Suprapubic skin (tissue), 4 donors: Measurements from ENCODE around the gene KLHL10. TPM values are rescaled to one million over a fixed set of nuclear protein-coding genes. Genes with fewer than 3 reads are reported as not detected.
"Not testable (repeated sequence)": the region's sequence is repeated elsewhere in the genome, so short reads cannot be mapped to it uniquely, and the experiment has no call there.

ENCODE experiments used
- DNase-seq, 2 donors: peaks; one replicate each; pipeline ENCODE4 v3.0.0-alpha.2; 2019; ENCODE audit warnings: low spot score in 2 of 2
- H3K27ac ChIP-seq: fragments of 200-600 bp; sonication (generic); one replicate; pipeline ENCODE4 v1.5.1; 2019
- H3K27me3 ChIP-seq: fragments of 200-600 bp; sonication (generic); one replicate; pipeline ENCODE4 v1.5.1; 2019
- H3K36me3 ChIP-seq: fragments of 200-600 bp; sonication (generic); one replicate; pipeline ENCODE4 v1.5.1; 2019
- H3K4me1 ChIP-seq: fragments of 200-600 bp; sonication (generic); one replicate; pipeline ENCODE4 v1.5.1; 2019
- H3K4me3 ChIP-seq: fragments of 200-600 bp; sonication (generic); one replicate; pipeline ENCODE4 v1.5.1; 2019; ENCODE audit warnings: mild to moderate bottlenecking
- H3K9me3 ChIP-seq: fragments of 200-600 bp; sonication (generic); one replicate; pipeline ENCODE4 v1.5.1; 2019
- CTCF ChIP-seq, 2 donors: fragments of 200-600 bp in 1 of 2; fragments of 450-650 bp in 1 of 2; sonication (generic) in 1 of 2; IDR thresholded peaks; one replicate each; pipeline ENCODE4 v1.5.1; 2016 to 2019; ENCODE audit warnings: antibody characterized with exemption in 2 of 2, mild to moderate bottlenecking in 1 of 2, moderate library complexity in 1 of 2
- EP300 ChIP-seq: sonication (generic); formaldehyde crosslinking; IDR thresholded peaks from one replicate; pipeline ENCODE4 v1.6.1; 2017; ENCODE audit warnings: antibody characterized with exemption
- POLR2A ChIP-seq, 2 donors: fragments of 450-650 bp; IDR thresholded peaks; one replicate each; pipeline ENCODE4 v1.6.1; 2017; ENCODE audit warnings: antibody characterized with exemption in 2 of 2, mild to moderate bottlenecking in 2 of 2, moderate library complexity in 2 of 2
- POLR2AphosphoS5 ChIP-seq, 3 donors: sonication (generic); formaldehyde crosslinking; IDR thresholded peaks; one replicate each; pipeline ENCODE4 v1.6.1; 2017; ENCODE audit warnings: antibody characterized with exemption in 3 of 3
- WGBS: methylation state at CpG from one replicate; pipeline ENCODE4 v1.1.5; 2018; 5-methylcytosine and 5-hydroxymethylcytosine counted together
- total RNA-seq, 4 donors: library from RNA; depleted of rRNA; stranded (reverse); fragments of >200 nt; gene quantifications; one replicate each; pipeline ENCODE4 v1.1.0, GENCODE V29; 2016

The KLHL10 gene
- total RNA-seq, 4 donors from 2014 or later: 0.30 TPM; not detected in 3

GRCh38 chr17:41836550-41837196 is 952 bp upstream of the KLHL10 start:
- Histone ChIP-seq H3K27me3 (no peaks in the 10 kb centered on the region), H3K36me3 (peaks cover 6% of the 10 kb centered on the region), H3K4me1 (peaks cover 19% of the 10 kb centered on the region), H3K9me3 (no peaks in the 10 kb centered on the region), H3K4me3 (peak overlapping the region; percentile 95), H3K27ac (no peak overlapping the region)
- TF ChIP-seq POLR2A (IDR thresholded peaks at IDR 0.05) (no peak), EP300 (no peak)
- no peak for DNase-seq
- WGBS: 50% methylated on average over 21 of the region's 21 CpGs

GRCh38 chr17:41839448-41839847 is 1.8 kb downstream of the KLHL10 start:
- not testable (repeated sequence) for H3K9me3 ChIP-seq, H3K27ac ChIP-seq, DNase-seq, H3K27me3 ChIP-seq, H3K4me3 ChIP-seq, H3K36me3 ChIP-seq
- WGBS: 97% methylated on average over 2 of the region's 2 CpGs
- peaks cover 19% of the 10 kb centered on the region for H3K4me1 ChIP-seq

- not testable (repeated sequence) for H3K27me3 ChIP-seq, DNase-seq, H3K4me3 ChIP-seq, H3K27ac ChIP-seq, H3K36me3 ChIP-seq, H3K9me3 ChIP-seq, H3K4me1 ChIP-seq
- WGBS: 86% methylated on average over 6 of the region's 6 CpGs
These were observed 3.2 kb downstream of the KLHL10 start for GRCh38 chr17:41840781-41841180.

GRCh38 chr17:41844971-41845370 is 7.3 kb downstream of the KLHL10 start:
- Histone ChIP-seq H3K27ac (no peak overlapping the region), H3K27me3 (no peaks in the 10 kb centered on the region), H3K36me3 (no peaks in the 10 kb centered on the region), H3K4me1 (peaks cover 4% of the 10 kb centered on the region), H3K9me3 (no peaks in the 10 kb centered on the region), H3K4me3 (no peak overlapping the region)
- no peak for DNase-seq
- 93% methylated on average over 6 of the region's 6 CpGs for WGBS
- TF ChIP-seq EP300: no peak
- TF ChIP-seq POLR2AphosphoS5 (IDR thresholded peaks at IDR 0.05): no peak
- no peak for TF ChIP-seq POLR2A (IDR thresholded peaks at IDR 0.05)
- TF ChIP-seq CTCF (IDR thresholded peaks at IDR 0.05): no peak

- peaks cover 11% of the 10 kb centered on the region for H3K4me1 ChIP-seq
- WGBS: 73% methylated on average over 4 of the region's 4 CpGs
- peaks cover 3% of the 10 kb centered on the region for H3K36me3 ChIP-seq
- no peak overlapping the region for H3K4me3 ChIP-seq
- TF ChIP-seq POLR2A (IDR thresholded peaks at IDR 0.05): no peak
- TF ChIP-seq EP300: no peak
- TF ChIP-seq CTCF (IDR thresholded peaks at IDR 0.05): no peak
- no peak for TF ChIP-seq POLR2AphosphoS5 (IDR thresholded peaks at IDR 0.05)
- no peak for DNase-seq
- H3K27me3 ChIP-seq: no peaks in the 10 kb centered on the region
- H3K27ac ChIP-seq: no peak overlapping the region
- no peaks in the 10 kb centered on the region for H3K9me3 ChIP-seq
These were observed 11.2 kb downstream of the KLHL10 start for GRCh38 chr17:41848788-41849187.

GRCh38 chr17:41849251-41849990 is 11.8 kb downstream of the KLHL10 start:
- Histone ChIP-seq H3K36me3 (peaks cover 9% of the 10 kb centered on the region), H3K4me3 (no peak overlapping the region), H3K9me3 (no peaks in the 10 kb centered on the region), H3K27me3 (no peaks in the 10 kb centered on the region), H3K4me1 (peaks cover 11% of the 10 kb centered on the region), H3K27ac (no peak overlapping the region)
- TF ChIP-seq POLR2A (IDR thresholded peaks at IDR 0.05) (no peak), EP300 (no peak), CTCF (IDR thresholded peaks at IDR 0.05) (no peak)
- DNase-seq: no peak
- 79% methylated on average over 4 of the region's 4 CpGs for WGBS

- not testable (repeated sequence) for H3K9me3 ChIP-seq, H3K27me3 ChIP-seq, H3K4me3 ChIP-seq, DNase-seq, H3K27ac ChIP-seq
- WGBS: 78% methylated on average over 14 of the region's 14 CpGs
- Histone ChIP-seq H3K36me3 (peaks cover 15% of the 10 kb centered on the region), H3K4me1 (peaks cover 11% of the 10 kb centered on the region)
These were observed 13.8 kb downstream of the KLHL10 start for GRCh38 chr17:41851382-41851781.
